AG08395 (cell line): ENCODE measurements around the gene HES4.
A peak's percentile ranks its signal among the peaks of the same experiment; 100 is the strongest.
"Not testable (repeated sequence)": the region's sequence is repeated elsewhere in the genome, so short reads cannot be mapped to it uniquely, and the experiment has no call there.

Source experiments
- DNase-seq: peaks from one replicate; pipeline ENCODE4 v3.0.0; 2012; ENCODE audit warnings: mixed read lengths, low spot score

The HES4 gene

GRCh38 chr1:998745-998994 is 1.2 kb downstream of the HES4 start:
- no peak for DNase-seq

GRCh38 chr1:997993-998744 is 1.7 kb downstream of the HES4 start:
- no peak for DNase-seq

GRCh38 chr1:997713-997992 is 2.2 kb downstream of the HES4 start:
- DNase-seq: no peak

- DNase-seq: no peak
Observed at GRCh38 chr1:996851-997712, 2.8 kb downstream of the HES4 start.

GRCh38 chr1:995665-996633 is 3.9 kb downstream of the HES4 start:
- no peak for DNase-seq

- not testable (repeated sequence) for DNase-seq
Observed at GRCh38 chr1:994546-994945, 5.4 kb downstream of the HES4 start.

GRCh38 chr1:993379-993995 is 6.4 kb downstream of the HES4 start:
- DNase-seq: no peak

GRCh38 chr1:992362-992761 is 7.5 kb downstream of the HES4 start:
- DNase-seq: no peak

GRCh38 chr1:991895-992294 is 8.0 kb downstream of the HES4 start:
- DNase-seq: no peak

- DNase-seq: not testable (repeated sequence)
Observed at GRCh38 chr1:991275-991674, 8.6 kb downstream of the HES4 start.

GRCh38 chr1:988061-988460 is 11.8 kb downstream of the HES4 start:
- DNase-seq: not testable (repeated sequence)

GRCh38 chr1:985126-985525 is 14.8 kb downstream of the HES4 start:
- no peak for DNase-seq

- no peak for DNase-seq
Observed at GRCh38 chr1:984476-984814, 15.5 kb downstream of the HES4 start.

GRCh38 chr1:983798-984475 is 16.0 kb downstream of the HES4 start:
- peak; percentile 73 for DNase-seq

- no peak for DNase-seq
Observed at GRCh38 chr1:982765-983436, 17.0 kb downstream of the HES4 start.

GRCh38 chr1:981955-982558 is 17.8 kb downstream of the HES4 start, which contains the start of gene PERM1:
Gene PERM1 (minus strand): TSS chr1:982093. CDS start chr1:981029, 1,064 bp downstream.
- no peak for DNase-seq

- DNase-seq: no peak
Observed at GRCh38 chr1:981491-981954, 18.4 kb downstream of the HES4 start.

GRCh38 chr1:980602-981395 is 19.1 kb downstream of the HES4 start:
- no peak for DNase-seq

GRCh38 chr1:980137-980571 is 19.7 kb downstream of the HES4 start:
- DNase-seq: no peak

GRCh38 chr1:979744-980072 is 20.2 kb downstream of the HES4 start:
- no peak for DNase-seq
